Measurements from ENCODE around the gene AGAP1. TPM values are rescaled to one million over a fixed set of nuclear protein-coding genes. Genes with fewer than 3 reads are reported as not detected.

AGAP1 gene
- total and polyA plus RNA-seq, 2 donors = 1.7 to 3.0 TPM

- no peaks in the 10 kb centered on the region for H3K4me1 ChIP-seq (ENCODE audit: control insufficient read depth in 2 of 2, insufficient read depth in 2 of 2, low read length in 2 of 2)
- DNase-seq (ENCODE audit: low read depth in 6 of 9, low spot score in 9 of 9) = no peak
- no peaks in the 10 kb centered on the region for H3K9me3 ChIP-seq (ENCODE audit: control insufficient read depth in 2 of 2, insufficient read depth in 1 of 2, low read length in 1 of 2)
- H3K36me3 ChIP-seq (ENCODE audit: control insufficient read depth in 2 of 2, insufficient read depth in 2 of 2, low read length in 1 of 2) = no peaks in the 10 kb centered on the region
- no peak overlapping the region for H3K27ac ChIP-seq (ENCODE audit: low read depth in 1 of 2, low read length in 1 of 2)
- 90% methylated on average over 8 of the region's 8 CpGs for WGBS
- H3K4me3 ChIP-seq (ENCODE audit: low read length in 2 of 2) = no peak overlapping the region
- no peaks in the 10 kb centered on the region for H3K27me3 ChIP-seq (ENCODE audit: control insufficient read depth in 2 of 2, insufficient read depth in 1 of 2, low read length in 1 of 2)
Observed at GRCh38 chr2:235460548-235461047, 33.2 kb upstream of the AGAP1 start.

DNA sequence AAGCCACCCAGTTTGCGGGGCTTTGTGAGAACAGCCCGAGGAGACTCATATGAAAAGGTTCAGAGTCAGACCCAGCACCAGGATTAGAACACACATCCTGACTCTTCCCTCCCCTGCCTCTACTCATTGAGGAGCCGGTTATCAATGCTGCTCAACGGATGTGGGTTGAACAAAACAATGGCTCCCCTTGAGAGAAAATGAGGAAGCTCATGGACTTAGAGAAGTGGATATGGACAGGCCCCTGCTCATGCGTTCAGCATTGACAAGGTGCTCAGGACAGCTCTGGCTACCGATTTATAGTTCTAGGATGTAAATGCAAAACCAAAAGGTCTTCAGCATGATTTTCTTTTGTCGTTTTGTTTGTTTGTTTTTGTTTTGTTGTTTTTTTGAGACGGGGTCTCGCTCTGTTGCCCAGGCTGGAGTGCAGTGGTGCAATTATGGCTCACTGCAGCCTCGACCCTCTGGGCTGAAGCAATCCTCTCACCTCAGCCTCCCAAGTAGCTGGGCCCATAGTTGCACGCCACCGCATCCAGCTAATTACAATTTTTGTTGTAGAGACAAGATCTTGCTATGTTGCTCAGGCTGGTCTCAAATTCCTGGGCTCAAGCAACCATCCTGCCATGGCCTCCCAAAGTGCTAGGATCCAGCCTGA, 32.0 kb upstream of the AGAP1 start:
- Histone ChIP-seq H3K27me3 (ENCODE audit: control insufficient read depth in 2 of 2, insufficient read depth in 1 of 2, low read length in 1 of 2) (no peaks in the 10 kb centered on the region), H3K9me3 (ENCODE audit: control insufficient read depth in 2 of 2, insufficient read depth in 1 of 2, low read length in 1 of 2) (no peaks in the 10 kb centered on the region), H3K4me3 (ENCODE audit: low read length in 2 of 2) (no peak overlapping the region), H3K27ac (ENCODE audit: low read depth in 1 of 2, low read length in 1 of 2) (no peak overlapping the region), H3K36me3 (ENCODE audit: control insufficient read depth in 2 of 2, insufficient read depth in 2 of 2, low read length in 1 of 2) (no peaks in the 10 kb centered on the region), H3K4me1 (ENCODE audit: control insufficient read depth in 2 of 2, insufficient read depth in 2 of 2, low read length in 2 of 2) (no peaks in the 10 kb centered on the region)
- no peak for DNase-seq (ENCODE audit: low read depth in 6 of 9, low spot score in 9 of 9)
- 73% methylated on average over 12 of the region's 12 CpGs for WGBS

DNA sequence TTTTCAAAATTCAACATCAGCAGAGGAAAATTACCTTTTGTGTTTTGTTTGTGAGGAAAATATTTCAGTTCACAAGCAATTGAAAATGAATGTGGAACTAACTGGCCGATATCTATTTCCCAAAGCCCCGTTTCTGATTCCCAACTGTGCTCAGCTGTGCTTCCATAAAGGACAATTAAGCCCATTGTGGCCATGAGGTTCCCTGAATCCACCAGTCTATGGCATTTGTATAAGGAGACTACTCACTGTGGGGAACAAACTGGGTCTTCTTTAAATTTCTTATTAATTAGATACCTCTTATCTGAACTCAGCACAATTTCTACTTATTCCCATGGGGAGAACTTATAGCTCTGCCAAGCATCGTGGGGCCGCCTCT, 31.4 kb upstream of the AGAP1 start:
- Histone ChIP-seq H3K4me3 (ENCODE audit: low read length in 2 of 2) (no peak overlapping the region), H3K27me3 (ENCODE audit: control insufficient read depth in 2 of 2, insufficient read depth in 1 of 2, low read length in 1 of 2) (no peaks in the 10 kb centered on the region), H3K9me3 (ENCODE audit: control insufficient read depth in 2 of 2, insufficient read depth in 1 of 2, low read length in 1 of 2) (no peaks in the 10 kb centered on the region), H3K27ac (ENCODE audit: low read depth in 1 of 2, low read length in 1 of 2) (no peak overlapping the region), H3K4me1 (ENCODE audit: control insufficient read depth in 2 of 2, insufficient read depth in 2 of 2, low read length in 2 of 2) (no peaks in the 10 kb centered on the region), H3K36me3 (ENCODE audit: control insufficient read depth in 2 of 2, insufficient read depth in 2 of 2, low read length in 1 of 2) (no peaks in the 10 kb centered on the region)
- 91% methylated on average over 4 of the region's 4 CpGs for WGBS
- DNase-seq (ENCODE audit: low read depth in 6 of 9, low spot score in 9 of 9) = no peak

- H3K4me1 ChIP-seq (ENCODE audit: control insufficient read depth in 2 of 2, insufficient read depth in 2 of 2, low read length in 2 of 2) = no peaks in the 10 kb centered on the region
- 91% methylated on average over 3 of the region's 3 CpGs for WGBS
- H3K4me3 ChIP-seq (ENCODE audit: low read length in 2 of 2) = no peak overlapping the region
- no peaks in the 10 kb centered on the region for H3K36me3 ChIP-seq (ENCODE audit: control insufficient read depth in 2 of 2, insufficient read depth in 2 of 2, low read length in 1 of 2)
- H3K27ac ChIP-seq (ENCODE audit: low read depth in 1 of 2, low read length in 1 of 2) = no peak overlapping the region
- H3K9me3 ChIP-seq (ENCODE audit: control insufficient read depth in 2 of 2, insufficient read depth in 1 of 2, low read length in 1 of 2) = no peaks in the 10 kb centered on the region
- DNase-seq (ENCODE audit: low read depth in 6 of 9, low spot score in 9 of 9) = no peak
- no peaks in the 10 kb centered on the region for H3K27me3 ChIP-seq (ENCODE audit: control insufficient read depth in 2 of 2, insufficient read depth in 1 of 2, low read length in 1 of 2)
Observed at GRCh38 chr2:235463893-235464292, 29.9 kb upstream of the AGAP1 start.

DNA sequence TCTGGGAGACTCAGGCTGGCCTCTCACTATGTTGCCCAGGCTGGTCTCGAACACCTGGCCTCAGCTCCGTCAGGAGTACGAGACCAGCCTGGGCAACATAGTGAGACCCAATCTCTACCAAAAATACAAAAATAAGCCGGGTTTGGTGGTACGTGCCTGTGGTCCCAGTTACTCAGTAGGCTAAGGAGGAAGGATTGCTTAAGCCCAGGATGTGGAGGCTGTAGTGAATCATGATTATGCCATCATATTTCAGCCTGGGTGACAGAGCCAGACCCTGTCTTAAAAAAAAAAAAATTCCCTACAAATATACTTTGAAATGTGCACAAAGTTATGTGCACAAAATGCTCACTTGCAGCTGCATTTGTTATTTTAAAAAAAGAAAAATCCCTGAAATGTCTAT, 26.3 kb upstream of the AGAP1 start:
- H3K27me3 ChIP-seq (ENCODE audit: control insufficient read depth in 2 of 2, insufficient read depth in 1 of 2, low read length in 1 of 2) = no peaks in the 10 kb centered on the region
- no peaks in the 10 kb centered on the region for H3K9me3 ChIP-seq (ENCODE audit: control insufficient read depth in 2 of 2, insufficient read depth in 1 of 2, low read length in 1 of 2)
- no peaks in the 10 kb centered on the region for H3K36me3 ChIP-seq (ENCODE audit: control insufficient read depth in 2 of 2, insufficient read depth in 2 of 2, low read length in 1 of 2)
- H3K4me3 ChIP-seq (ENCODE audit: low read length in 2 of 2) = no peak overlapping the region
- no peak overlapping the region for H3K27ac ChIP-seq (ENCODE audit: low read depth in 1 of 2, low read length in 1 of 2)
- WGBS = 79% methylated on average over 5 of the region's 5 CpGs
- no peak for DNase-seq (ENCODE audit: low read depth in 6 of 9, low spot score in 9 of 9)
- no peaks in the 10 kb centered on the region for H3K4me1 ChIP-seq (ENCODE audit: control insufficient read depth in 2 of 2, insufficient read depth in 2 of 2, low read length in 2 of 2)

DNA sequence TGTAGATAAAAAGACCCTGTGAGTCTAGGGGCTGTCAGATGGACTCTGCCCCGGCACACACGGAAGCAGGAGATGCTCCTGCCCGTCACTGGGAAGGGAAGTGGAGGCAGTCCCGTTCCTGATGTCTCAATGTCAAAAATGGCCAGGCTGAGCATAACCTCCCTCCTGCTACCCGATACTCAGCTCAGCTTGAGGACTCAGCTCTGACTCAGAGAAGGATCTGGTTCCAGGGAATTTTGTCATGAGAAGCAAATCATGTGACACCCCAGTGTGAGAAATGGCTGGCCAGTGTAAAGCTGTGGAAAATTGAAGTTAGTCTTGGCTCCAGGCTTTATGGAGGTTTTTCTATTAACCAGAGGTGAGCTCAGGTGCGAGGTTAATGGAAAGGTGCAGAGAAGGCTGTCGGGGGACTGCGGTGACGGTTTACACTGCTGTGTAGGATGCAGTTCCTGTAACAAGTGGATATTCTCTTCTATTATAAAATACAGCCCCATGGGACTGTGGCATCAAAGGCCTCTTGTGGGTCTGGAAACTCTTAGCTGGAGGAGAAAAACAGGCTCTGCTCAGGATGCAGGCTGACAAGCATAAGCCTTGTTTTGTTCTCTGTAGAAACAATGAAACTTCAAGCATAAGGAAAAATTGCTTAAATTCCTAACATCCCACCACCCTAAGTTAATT, 24.7 kb upstream of the AGAP1 start:
- H3K4me1 ChIP-seq (ENCODE audit: control insufficient read depth in 2 of 2, insufficient read depth in 2 of 2, low read length in 2 of 2) = no peaks in the 10 kb centered on the region
- H3K9me3 ChIP-seq (ENCODE audit: control insufficient read depth in 2 of 2, insufficient read depth in 1 of 2, low read length in 1 of 2) = no peaks in the 10 kb centered on the region
- no peak overlapping the region for H3K4me3 ChIP-seq (ENCODE audit: low read length in 2 of 2)
- no peak for DNase-seq (ENCODE audit: low read depth in 6 of 9, low spot score in 9 of 9)
- no peak overlapping the region for H3K27ac ChIP-seq (ENCODE audit: low read depth in 1 of 2, low read length in 1 of 2)
- H3K36me3 ChIP-seq (ENCODE audit: control insufficient read depth in 2 of 2, insufficient read depth in 2 of 2, low read length in 1 of 2) = no peaks in the 10 kb centered on the region
- H3K27me3 ChIP-seq (ENCODE audit: control insufficient read depth in 2 of 2, insufficient read depth in 1 of 2, low read length in 1 of 2) = no peaks in the 10 kb centered on the region
- 64% methylated on average over 9 of the region's 9 CpGs for WGBS

DNA sequence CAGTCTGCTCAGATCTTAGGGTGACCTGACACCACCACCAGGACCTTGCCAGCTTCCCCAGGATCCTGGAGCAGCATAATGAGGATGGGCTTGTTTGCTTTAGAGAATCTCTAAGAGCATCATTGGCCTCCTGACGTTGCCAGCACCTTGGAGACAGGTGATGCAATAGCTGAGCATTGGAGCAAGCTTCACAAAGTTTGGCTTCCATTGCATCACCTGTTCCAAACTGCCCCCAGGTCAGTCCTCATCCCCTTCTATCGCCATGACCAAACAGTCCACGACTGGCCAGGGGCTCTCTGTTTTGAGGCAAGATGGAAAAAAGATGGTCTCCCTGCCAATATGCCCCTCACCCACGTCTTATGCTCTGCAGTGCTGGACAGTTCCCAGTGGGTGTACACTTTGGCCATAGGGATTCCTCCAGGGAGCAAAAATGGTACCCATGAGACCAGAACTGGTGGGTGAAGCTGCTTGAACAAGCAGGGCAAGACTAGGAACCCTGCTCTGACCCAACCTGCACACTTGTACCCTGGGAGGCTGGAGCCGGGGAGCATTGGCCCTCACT, 22.6 kb upstream of the AGAP1 start:
- WGBS = 84% methylated on average over 5 of the region's 5 CpGs
- DNase-seq (ENCODE audit: low read depth in 6 of 9, low spot score in 9 of 9) = no peak
- Histone ChIP-seq H3K4me3 (ENCODE audit: low read length in 2 of 2) (no peak overlapping the region), H3K27me3 (ENCODE audit: control insufficient read depth in 2 of 2, insufficient read depth in 1 of 2, low read length in 1 of 2) (no peaks in the 10 kb centered on the region), H3K27ac (ENCODE audit: low read depth in 1 of 2, low read length in 1 of 2) (no peak overlapping the region), H3K4me1 (ENCODE audit: control insufficient read depth in 2 of 2, insufficient read depth in 2 of 2, low read length in 2 of 2) (no peaks in the 10 kb centered on the region), H3K36me3 (ENCODE audit: control insufficient read depth in 2 of 2, insufficient read depth in 2 of 2, low read length in 1 of 2) (no peaks in the 10 kb centered on the region), H3K9me3 (ENCODE audit: control insufficient read depth in 2 of 2, insufficient read depth in 1 of 2, low read length in 1 of 2) (no peaks in the 10 kb centered on the region)

DNA sequence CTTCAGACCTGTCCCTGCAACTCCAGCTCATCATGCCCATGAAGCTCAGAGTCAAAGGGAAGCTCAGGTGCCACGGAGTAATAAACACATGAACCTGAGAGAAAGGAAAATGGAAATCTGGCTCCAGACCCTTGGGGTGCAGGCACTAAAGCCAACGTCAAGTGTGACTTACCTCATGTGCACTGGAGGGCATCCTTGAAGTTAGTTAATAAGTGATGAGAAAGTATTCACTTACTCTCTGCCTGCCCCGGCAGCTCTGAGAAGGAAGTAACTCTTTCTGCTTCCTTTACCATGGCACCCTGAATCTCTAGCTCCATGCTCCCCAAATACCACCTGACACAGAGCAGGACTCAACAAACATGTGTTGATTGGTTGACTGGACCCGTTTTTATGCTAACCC, 21.4 kb upstream of the AGAP1 start:
- H3K27me3 ChIP-seq (ENCODE audit: control insufficient read depth in 2 of 2, insufficient read depth in 1 of 2, low read length in 1 of 2) = no peaks in the 10 kb centered on the region
- WGBS = 84% methylated on average over 4 of the region's 4 CpGs
- H3K27ac ChIP-seq (ENCODE audit: low read depth in 1 of 2, low read length in 1 of 2) = no peak overlapping the region
- no peaks in the 10 kb centered on the region for H3K36me3 ChIP-seq (ENCODE audit: control insufficient read depth in 2 of 2, insufficient read depth in 2 of 2, low read length in 1 of 2)
- DNase-seq (ENCODE audit: low read depth in 6 of 9, low spot score in 9 of 9) = no peak
- no peaks in the 10 kb centered on the region for H3K4me1 ChIP-seq (ENCODE audit: control insufficient read depth in 2 of 2, insufficient read depth in 2 of 2, low read length in 2 of 2)
- H3K9me3 ChIP-seq (ENCODE audit: control insufficient read depth in 2 of 2, insufficient read depth in 1 of 2, low read length in 1 of 2) = peaks cover 0 to 1% of the 10 kb centered on the region in 2 donors
- H3K4me3 ChIP-seq (ENCODE audit: low read length in 2 of 2) = no peak overlapping the region

DNA sequence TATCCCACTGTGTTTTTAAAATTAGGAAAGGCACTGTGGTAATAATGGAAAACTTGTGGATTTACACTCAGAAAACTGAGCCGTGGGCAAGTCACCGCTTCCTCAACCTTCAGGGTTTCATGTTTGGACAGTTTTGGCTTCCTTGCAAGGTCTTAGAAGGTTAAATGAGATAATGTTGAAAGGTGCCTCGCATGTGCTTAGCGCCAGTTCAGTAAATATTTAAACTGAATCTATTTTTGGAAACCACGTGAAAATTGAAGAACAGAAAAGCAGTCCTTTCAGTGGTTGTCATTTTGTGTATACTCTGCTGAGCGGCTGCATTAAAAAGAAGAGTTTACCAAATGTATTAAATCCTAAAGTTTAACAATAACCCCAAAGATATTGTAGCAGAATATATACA, 15.2 kb upstream of the AGAP1 start:
- Histone ChIP-seq H3K4me1 (ENCODE audit: control insufficient read depth in 2 of 2, insufficient read depth in 2 of 2, low read length in 2 of 2) (no peaks in the 10 kb centered on the region), H3K36me3 (ENCODE audit: control insufficient read depth in 2 of 2, insufficient read depth in 2 of 2, low read length in 1 of 2) (no peaks in the 10 kb centered on the region), H3K4me3 (ENCODE audit: low read length in 2 of 2) (no peak overlapping the region), H3K27me3 (ENCODE audit: control insufficient read depth in 2 of 2, insufficient read depth in 1 of 2, low read length in 1 of 2) (no peaks in the 10 kb centered on the region), H3K9me3 (ENCODE audit: control insufficient read depth in 2 of 2, insufficient read depth in 1 of 2, low read length in 1 of 2) (peaks cover 0 to 1% of the 10 kb centered on the region in 2 donors), H3K27ac (ENCODE audit: low read depth in 1 of 2, low read length in 1 of 2) (no peak overlapping the region)
- WGBS = 88% methylated on average over 6 of the region's 6 CpGs
- DNase-seq (ENCODE audit: low read depth in 6 of 9, low spot score in 9 of 9) = no peak
